Measurements from ENCODE around the gene IGF1R. TPM values are rescaled to one million over a fixed set of nuclear protein-coding genes. Genes with fewer than 3 reads are reported as not detected.

Gene IGF1R
- total RNA-seq: 62.7 and 68.4 TPM in 2 replicates

- TF ChIP-seq CTCF (IDR thresholded peaks at IDR 0.05; ENCODE audit: insufficient read depth, low read length, poor library complexity, severe bottlenecking): no peak
- Histone ChIP-seq H3K27me3 (ENCODE audit: control insufficient read depth, insufficient read depth, low read length) (no peaks in the 10 kb centered on the region), H3K36me3 (ENCODE audit: control insufficient read depth, insufficient read depth, low read length) (no peaks in the 10 kb centered on the region), H3K4me3 (ENCODE audit: low read depth, low read length) (peak within 1 kb of the TSS; percentile 85)
- DNase-seq (ENCODE audit: low read depth): no peak
These were observed at the start of gene IGF1R for GRCh38 chr15:98647774-98648653. IGF1R (plus strand) TSS chr15:98648539; CDS start chr15:98649582, 1,043 bp downstream.

GRCh38 chr15:98599909-98600691 is 48.2 kb upstream of the IGF1R start:
- DNase-seq (ENCODE audit: low read depth): no peak
- no peak for TF ChIP-seq CTCF (IDR thresholded peaks at IDR 0.05; ENCODE audit: insufficient read depth, low read length, poor library complexity, severe bottlenecking)
- Histone ChIP-seq H3K36me3 (ENCODE audit: control insufficient read depth, insufficient read depth, low read length) (no peaks in the 10 kb centered on the region), H3K27me3 (ENCODE audit: control insufficient read depth, insufficient read depth, low read length) (peaks cover 3% of the 10 kb centered on the region), H3K4me3 (ENCODE audit: low read depth, low read length) (peak overlapping the region; percentile 25)

GRCh38 chr15:98604983-98605382 is 43.4 kb upstream of the IGF1R start:
- no peaks in the 10 kb centered on the region for H3K36me3 ChIP-seq (ENCODE audit: control insufficient read depth, insufficient read depth, low read length)
- no peak for TF ChIP-seq CTCF (IDR thresholded peaks at IDR 0.05; ENCODE audit: insufficient read depth, low read length, poor library complexity, severe bottlenecking)
- no peak overlapping the region for H3K4me3 ChIP-seq (ENCODE audit: low read depth, low read length)
- H3K27me3 ChIP-seq (ENCODE audit: control insufficient read depth, insufficient read depth, low read length): no peaks in the 10 kb centered on the region
- no peak for DNase-seq (ENCODE audit: low read depth)

- DNase-seq (ENCODE audit: low read depth): peak; percentile 58
- Histone ChIP-seq H3K27me3 (ENCODE audit: control insufficient read depth, insufficient read depth, low read length) (no peaks in the 10 kb centered on the region), H3K4me3 (ENCODE audit: low read depth, low read length) (no peak overlapping the region), H3K36me3 (ENCODE audit: control insufficient read depth, insufficient read depth, low read length) (no peaks in the 10 kb centered on the region)
- no peak for TF ChIP-seq CTCF (IDR thresholded peaks at IDR 0.05; ENCODE audit: insufficient read depth, low read length, poor library complexity, severe bottlenecking)
These were observed 39.0 kb upstream of the IGF1R start for GRCh38 chr15:98609144-98609852.

- no peaks in the 10 kb centered on the region for H3K27me3 ChIP-seq (ENCODE audit: control insufficient read depth, insufficient read depth, low read length)
- H3K36me3 ChIP-seq (ENCODE audit: control insufficient read depth, insufficient read depth, low read length): no peaks in the 10 kb centered on the region
- no peak overlapping the region for H3K4me3 ChIP-seq (ENCODE audit: low read depth, low read length)
- no peak for DNase-seq (ENCODE audit: low read depth)
- no peak for TF ChIP-seq CTCF (IDR thresholded peaks at IDR 0.05; ENCODE audit: insufficient read depth, low read length, poor library complexity, severe bottlenecking)
These were observed 37.3 kb upstream of the IGF1R start for GRCh38 chr15:98610991-98611390.
